ENCODE results near the gene ACP3.
"Not testable (repeated sequence)": the region's sequence is repeated elsewhere in the genome, so short reads cannot be mapped to it uniquely, and the experiment has no call there.

The ACP3 gene

GRCh38 chr3:132317229-132317948 is at the start of gene ACP3:
Gene ACP3, plus strand, starts transcription at chr3:132317407. Its CDS starts 50 bp downstream, at chr3:132317457.
- DNase-seq = peak; percentile 80

- DNase-seq = no peak
Observed at GRCh38 chr3:132268956-132269355, 48.3 kb upstream of the ACP3 start.

GRCh38 chr3:132273036-132273435 is 44.2 kb upstream of the ACP3 start:
- no peak for DNase-seq

GRCh38 chr3:132276228-132276906 is 40.8 kb upstream of the ACP3 start:
- DNase-seq = no peak

- no peak for DNase-seq
Observed at GRCh38 chr3:132279030-132279429, 38.2 kb upstream of the ACP3 start.

- DNase-seq = no peak
Observed at GRCh38 chr3:132283440-132283839, 33.8 kb upstream of the ACP3 start.

GRCh38 chr3:132283916-132284405 is 33.2 kb upstream of the ACP3 start:
- no peak for DNase-seq

GRCh38 chr3:132284781-132285619 is 32.2 kb upstream of the ACP3 start:
- DNase-seq = no peak

- DNase-seq = no peak
Observed at GRCh38 chr3:132285620-132285945, 31.6 kb upstream of the ACP3 start.

- DNase-seq = no peak
Observed at GRCh38 chr3:132286035-132286434, 31.2 kb upstream of the ACP3 start.

GRCh38 chr3:132288357-132288756 is 28.9 kb upstream of the ACP3 start:
- DNase-seq = no peak

GRCh38 chr3:132289316-132289715 is 27.9 kb upstream of the ACP3 start:
- DNase-seq = no peak

GRCh38 chr3:132290833-132291232 is 26.4 kb upstream of the ACP3 start:
- DNase-seq = no peak

- no peak for DNase-seq
Observed at GRCh38 chr3:132292042-132292441, 25.2 kb upstream of the ACP3 start.

- DNase-seq = no peak
Observed at GRCh38 chr3:132293251-132293650, 24.0 kb upstream of the ACP3 start.

GRCh38 chr3:132294906-132295305 is 22.3 kb upstream of the ACP3 start:
- no peak for DNase-seq

- not testable (repeated sequence) for DNase-seq
Observed at GRCh38 chr3:132303336-132304201, 13.6 kb upstream of the ACP3 start.

GRCh38 chr3:132304351-132304750 is 12.9 kb upstream of the ACP3 start:
- DNase-seq = not testable (repeated sequence)

- not testable (repeated sequence) for DNase-seq
Observed at GRCh38 chr3:132310057-132310456, 7.2 kb upstream of the ACP3 start.

GRCh38 chr3:132311316-132311715 is 5.9 kb upstream of the ACP3 start:
- no peak for DNase-seq

- DNase-seq = no peak
Observed at GRCh38 chr3:132311841-132312240, 5.4 kb upstream of the ACP3 start.

GRCh38 chr3:132315851-132316250 is 1.4 kb upstream of the ACP3 start:
- no peak for DNase-seq

GRCh38 chr3:132318451-132318850 is 1.2 kb downstream of the ACP3 start:
- DNase-seq = no peak

All from NCI-H1105 (cell line).